Erythroblast (primary cell): ENCODE data around the gene ARSB.

Experiments
- GATA1 ChIP-seq: IDR thresholded peaks from 2 replicates; pipeline ENCODE4 v1.6.1; 2011; ENCODE audit warnings: low read depth, mild to moderate bottlenecking, control low read depth, low read length, moderate library complexity
- POLR2A ChIP-seq: IDR thresholded peaks from 2 replicates; pipeline ENCODE4 v1.6.1; 2011; ENCODE audit warnings: mild to moderate bottlenecking, low read length

DNA sequence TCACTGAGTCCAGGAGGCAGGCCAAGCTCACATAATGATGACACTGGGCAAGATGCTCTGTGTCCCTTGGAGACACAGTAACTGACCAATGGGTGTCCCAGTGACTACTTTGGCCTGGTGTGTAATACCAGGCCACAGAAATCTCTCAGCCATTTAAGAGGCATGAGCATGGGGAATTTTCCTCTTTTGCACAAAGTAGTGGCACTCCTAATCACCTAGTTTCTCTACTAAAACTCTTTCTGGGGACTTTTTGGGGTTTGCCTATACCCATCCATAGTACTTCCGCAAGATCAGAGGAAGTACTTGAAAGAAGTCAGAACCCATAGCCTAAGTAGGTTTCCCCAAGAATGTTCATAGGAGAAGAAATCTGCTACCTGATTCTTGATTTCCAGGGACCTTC lies 161.9 kb downstream of the ARSB start:
- no peak for TF ChIP-seq POLR2A
- no peak for TF ChIP-seq GATA1
